Smooth muscle cell (in vitro differentiated cells): Measurements from ENCODE around the gene SPPL2B. TPM values are rescaled to one million over a fixed set of nuclear protein-coding genes. Genes with fewer than 3 reads are reported as not detected.

ENCODE experiments used
- DNase-seq: peaks from one replicate; lab custom pipeline; 2025; ENCODE audit not compliant: unreplicated experiment; lab: John Stamatoyannopoulos, UW
- H2AFZ ChIP-seq: fragments of 200-600 bp; sonication (generic); 2 replicates; pipeline ENCODE4 v1.6.0; 2016; ENCODE audit warnings: antibody characterized with exemption, low read depth, mild to moderate bottlenecking
- H3F3A ChIP-seq: fragments of 200-600 bp; sonication (generic); 2 replicates; pipeline ENCODE4 v1.6.0; 2017; ENCODE audit warnings: antibody characterized with exemption, low read depth
- H3K27ac ChIP-seq: fragments of 200-600 bp; sonication (generic); 2 replicates; pipeline ENCODE4 v1.5.1; 2016; ENCODE audit warnings: low read depth, mild to moderate bottlenecking
- H3K27me3 ChIP-seq: fragments of 200-600 bp; sonication (generic); 2 replicates; pipeline ENCODE4 v1.6.1; 2016; ENCODE audit warnings: low read depth, mild to moderate bottlenecking
- H3K36me3 ChIP-seq: fragments of 200-600 bp; sonication (generic); 2 replicates; pipeline ENCODE4 v1.5.1; 2016; ENCODE audit warnings: low read depth
- H3K4me1 ChIP-seq: fragments of 200-600 bp; sonication (generic); 2 replicates; pipeline ENCODE4 v1.5.1; 2016; ENCODE audit warnings: low read depth
- H3K4me2 ChIP-seq: fragments of 200-600 bp; sonication (generic); 2 replicates; pipeline ENCODE4 v1.6.0; 2016; ENCODE audit warnings: mild to moderate bottlenecking
- H3K4me3 ChIP-seq: fragments of 200-600 bp; sonication (generic); 2 replicates; pipeline ENCODE4 v1.5.1; 2016; ENCODE audit warnings: mild to moderate bottlenecking
- H3K79me2 ChIP-seq: fragments of 200-600 bp; sonication (generic); 2 replicates; pipeline ENCODE4 v1.6.0; 2016; ENCODE audit warnings: low read depth, mild to moderate bottlenecking
- H3K9ac ChIP-seq: fragments of 200-600 bp; sonication (generic); 2 replicates; pipeline ENCODE4 v1.6.0; 2016; ENCODE audit warnings: low read depth
- H3K9me3 ChIP-seq: fragments of 200-600 bp; sonication (generic); replicated peaks from 2 replicates; pipeline ENCODE4 v1.5.1; 2016; ENCODE audit warnings: low read depth
- H4K20me1 ChIP-seq: fragments of 200-600 bp; sonication (generic); 2 replicates; pipeline ENCODE4 v1.6.0; 2016; ENCODE audit warnings: low read depth
- WGBS: methylation state at CpG from one replicate; pipeline ENCODE4 v1.1.7; 2016; ENCODE audit warnings: low lambda C conversion rate; 5-methylcytosine and 5-hydroxymethylcytosine counted together
- polyA plus RNA-seq: library from polyadenylated mRNA; unstranded; fragments of >200 nt; fragmentation: Nextera tagmentation; extraction: Ambion mirVana; gene quantifications from 2 replicates; pipeline ENCODE4 v1.2.1, GENCODE V29; 2016
- total RNA-seq: library from RNA; depleted of rRNA; stranded (reverse); fragments of >200 nt; gene quantifications from 2 replicates; pipeline ENCODE4 v1.2.3, GENCODE V29; 2014
- TF ChIP-seq, protein P1 (sequence below): fragments of 200-600 bp; sonication (generic); IDR thresholded peaks from 2 replicates; pipeline ENCODE4 v1.5.1; 2017; ENCODE audit warnings: borderline replicate concordance, mild to moderate bottlenecking, antibody characterized with exemption; ENCODE audit not compliant: insufficient read depth, poor library complexity, severe bottlenecking

Gene SPPL2B
- total and polyA plus RNA-seq, 2 experiments from 2014 or later = 53.6 to 54.7 TPM

GRCh38 chr19:2338751-2339643 is 10.5 kb downstream of the SPPL2B start:
- Histone ChIP-seq H3K36me3 (no peaks in the 10 kb centered on the region), H3K9ac (no peak overlapping the region), H2AFZ (no peak overlapping the region), H3K4me1 (no peaks in the 10 kb centered on the region), H3F3A (no peaks in the 10 kb centered on the region), H3K4me3 (no peak overlapping the region), H3K27me3 (no peaks in the 10 kb centered on the region), H3K27ac (no peak overlapping the region), H3K4me2 (no peak overlapping the region), H3K9me3 (no peaks in the 10 kb centered on the region), H4K20me1 (peaks cover 49% of the 10 kb centered on the region), H3K79me2 (peaks cover 18% of the 10 kb centered on the region)
- DNase-seq = no peak
- TF ChIP-seq, protein P1, sequence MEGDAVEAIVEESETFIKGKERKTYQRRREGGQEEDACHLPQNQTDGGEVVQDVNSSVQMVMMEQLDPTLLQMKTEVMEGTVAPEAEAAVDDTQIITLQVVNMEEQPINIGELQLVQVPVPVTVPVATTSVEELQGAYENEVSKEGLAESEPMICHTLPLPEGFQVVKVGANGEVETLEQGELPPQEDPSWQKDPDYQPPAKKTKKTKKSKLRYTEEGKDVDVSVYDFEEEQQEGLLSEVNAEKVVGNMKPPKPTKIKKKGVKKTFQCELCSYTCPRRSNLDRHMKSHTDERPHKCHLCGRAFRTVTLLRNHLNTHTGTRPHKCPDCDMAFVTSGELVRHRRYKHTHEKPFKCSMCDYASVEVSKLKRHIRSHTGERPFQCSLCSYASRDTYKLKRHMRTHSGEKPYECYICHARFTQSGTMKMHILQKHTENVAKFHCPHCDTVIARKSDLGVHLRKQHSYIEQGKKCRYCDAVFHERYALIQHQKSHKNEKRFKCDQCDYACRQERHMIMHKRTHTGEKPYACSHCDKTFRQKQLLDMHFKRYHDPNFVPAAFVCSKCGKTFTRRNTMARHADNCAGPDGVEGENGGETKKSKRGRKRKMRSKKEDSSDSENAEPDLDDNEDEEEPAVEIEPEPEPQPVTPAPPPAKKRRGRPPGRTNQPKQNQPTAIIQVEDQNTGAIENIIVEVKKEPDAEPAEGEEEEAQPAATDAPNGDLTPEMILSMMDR = no peak
- WGBS = 97% methylated on average over 48 of the region's 54 CpGs

GRCh38 chr19:2339644-2340310 is 11.3 kb downstream of the SPPL2B start:
- Histone ChIP-seq H3K9me3 (no peaks in the 10 kb centered on the region), H3K27ac (no peak overlapping the region), H3K4me2 (no peak overlapping the region), H3F3A (no peaks in the 10 kb centered on the region), H4K20me1 (peaks cover 41% of the 10 kb centered on the region), H3K79me2 (peaks cover 13% of the 10 kb centered on the region), H3K4me1 (no peaks in the 10 kb centered on the region), H3K9ac (no peak overlapping the region), H3K36me3 (no peaks in the 10 kb centered on the region), H2AFZ (no peak overlapping the region), H3K4me3 (no peak overlapping the region), H3K27me3 (no peaks in the 10 kb centered on the region)
- WGBS = 97% methylated on average over 34 of the region's 52 CpGs
- DNase-seq = no peak
- TF ChIP-seq, protein P1 = no peak

GRCh38 chr19:2340496-2341243 is 12.2 kb downstream of the SPPL2B start:
- H3K4me3 ChIP-seq = no peak overlapping the region
- no peaks in the 10 kb centered on the region for H3F3A ChIP-seq
- peaks cover 36% of the 10 kb centered on the region for H4K20me1 ChIP-seq
- no peak overlapping the region for H3K9ac ChIP-seq
- H3K4me2 ChIP-seq = no peak overlapping the region
- TF ChIP-seq, protein P1 = no peak
- H3K27ac ChIP-seq = no peak overlapping the region
- no peaks in the 10 kb centered on the region for H3K27me3 ChIP-seq
- no peaks in the 10 kb centered on the region for H3K9me3 ChIP-seq
- H3K4me1 ChIP-seq = no peaks in the 10 kb centered on the region
- DNase-seq = no peak
- H2AFZ ChIP-seq = no peak overlapping the region
- H3K79me2 ChIP-seq = peaks cover 8% of the 10 kb centered on the region
- no peaks in the 10 kb centered on the region for H3K36me3 ChIP-seq
- WGBS = 89% methylated on average over 36 of the region's 38 CpGs
